Lung (tissue), 12 donors: ENCODE data around the gene PRKD2. TPM values are rescaled to one million over a fixed set of nuclear protein-coding genes. Genes with fewer than 3 reads are reported as not detected.

Experiments used
- ATAC-seq: fragments of 200-7000 bp; cut with Tn5 transposase; one replicate; pipeline ENCODE4 v1.9.1; 2020; ENCODE audit warnings: moderate number of reproducible peaks; ENCODE audit not compliant: insufficient read depth, low FRiP score
- DNase-seq, 3 donors: peaks; one replicate each; pipeline ENCODE4 v3.0.0-alpha.2; 2013 to 2017
- H3K27ac ChIP-seq, 2 donors: one replicate each; pipeline ENCODE4 v1.5.1; 2013; ENCODE audit warnings: mild to moderate bottlenecking in 2 of 2, moderate library complexity in 2 of 2, control low read depth in 1 of 2, inconsistent platforms in 1 of 2, low read depth in 1 of 2, low read length in 1 of 2
- H3K27me3 ChIP-seq, 3 donors: one replicate each; pipeline ENCODE4 v1.5.1; 2013; ENCODE audit warnings: low read length in 2 of 3; ENCODE audit not compliant: control insufficient read depth in 3 of 3, insufficient read depth in 3 of 3
- H3K36me3 ChIP-seq, 4 donors: one replicate each; pipeline ENCODE4 v1.5.1; 2013; ENCODE audit warnings: low read length in 4 of 4, mild to moderate bottlenecking in 1 of 4, moderate library complexity in 1 of 4; ENCODE audit not compliant: control insufficient read depth in 4 of 4, insufficient read depth in 4 of 4
- H3K4me1 ChIP-seq, 5 donors: one replicate each; pipeline ENCODE4 v1.5.1; 2013; ENCODE audit warnings: low read length in 5 of 5, mild to moderate bottlenecking in 2 of 5, moderate library complexity in 1 of 5; ENCODE audit not compliant: control insufficient read depth in 5 of 5, insufficient read depth in 5 of 5
- H3K4me3 ChIP-seq: one replicate; pipeline ENCODE4 v1.5.1; 2013; ENCODE audit warnings: mild to moderate bottlenecking, control low read depth, moderate library complexity
- H3K9ac ChIP-seq, 2 donors: one replicate each; pipeline ENCODE4 v1.5.1; 2013; ENCODE audit warnings: low read length in 2 of 2, control low read depth in 1 of 2; ENCODE audit not compliant: insufficient read depth in 1 of 2
- H3K9me3 ChIP-seq, 4 donors: one replicate each; pipeline ENCODE4 v1.5.1; 2013; ENCODE audit warnings: low read length in 3 of 4, mild to moderate bottlenecking in 1 of 4, moderate library complexity in 1 of 4; ENCODE audit not compliant: control insufficient read depth in 4 of 4, insufficient read depth in 3 of 4
- CTCF ChIP-seq: IDR thresholded peaks from 2 replicates; pipeline ENCODE4 v1.5.1; 2012; ENCODE audit warnings: mild to moderate bottlenecking; ENCODE audit errors: control extremely low read depth, extremely low read depth
- WGBS, 2 donors: extraction: QIAGEN DNeasy Blood & Tissue Kit; methylation state at CpG; one replicate each; pipeline ENCODE4 v1.1.7; 2013; 5-methylcytosine and 5-hydroxymethylcytosine counted together
- polyA plus RNA-seq, 2 donors: library from polyadenylated mRNA; stranded (reverse); fragments of 200-250 nt; gene quantifications; one replicate each; pipeline ENCODE4 v1.2.1, GENCODE V29; 2013
- total RNA-seq, 2 donors: library from RNA; depleted of rRNA in 1 of 2; stranded (reverse); fragments of >200 nt in 1 of 2; gene quantifications; one replicate each; pipeline ENCODE4 v1.2.1, GENCODE V29; 2014 to 2021
- donor health status: control.
- donor health status: control.
- donor health status: Bipolar disorder and iron deficiency.
- donor health status: healthy.
- donor health status: DM: yes; HTN: yes; CAD: no.

Gene PRKD2
- total and polyA plus RNA-seq, 4 donors, result 35.5 to 56.2 (median 45.1) TPM

- Histone ChIP-seq H3K27ac (no peak overlapping the region), H3K9me3 (no peaks in the 10 kb centered on the region), H3K4me1 (no peaks in the 10 kb centered on the region), H3K4me3 (no peak overlapping the region), H3K9ac (no peak overlapping the region), H3K27me3 (no peaks in the 10 kb centered on the region), H3K36me3 (peaks cover 9 to 55% (median 28%) of the 10 kb centered on the region in 4 donors)
- 86% methylated on average over 26 of the region's 26 CpGs for WGBS, 2 donors
- no peak for ATAC-seq
- no peak for DNase-seq
- no peak for TF ChIP-seq CTCF
These were observed 38.7 kb downstream of the PRKD2 start for GRCh38 chr19:46678110-46678732.

GRCh38 chr19:46674416-46675178 is 42.3 kb downstream of the PRKD2 start:
- no peak overlapping the region for H3K4me3 ChIP-seq
- DNase-seq (no peak), ATAC-seq (no peak)
- TF ChIP-seq CTCF, result no peak
- no peak overlapping the region for H3K27ac ChIP-seq
- no peak overlapping the region for H3K9ac ChIP-seq
- peaks cover 6 to 45% (median 31%) of the 10 kb centered on the region in 4 donors for H3K36me3 ChIP-seq
- 95 to 96% methylated on average over 21 of the region's 21 CpGs for WGBS, 2 donors
- H3K9me3 ChIP-seq, result no peaks in the 10 kb centered on the region
- no peaks in the 10 kb centered on the region for H3K4me1 ChIP-seq
- H3K27me3 ChIP-seq, result no peaks in the 10 kb centered on the region

- no peak overlapping the region for H3K27ac ChIP-seq
- no peaks in the 10 kb centered on the region for H3K4me1 ChIP-seq
- H3K36me3 ChIP-seq, result peaks cover 6 to 19% (median 14%) of the 10 kb centered on the region in 4 donors
- no peak overlapping the region for H3K9ac ChIP-seq
- H3K9me3 ChIP-seq, result no peaks in the 10 kb centered on the region
- no peak for ATAC-seq
- TF ChIP-seq CTCF, result no peak
- no peak overlapping the region for H3K4me3 ChIP-seq
- no peaks in the 10 kb centered on the region for H3K27me3 ChIP-seq
- no peak for DNase-seq
These were observed 46.1 kb downstream of the PRKD2 start for GRCh38 chr19:46670813-46671212.
